ENCODE measurements around the gene KIF13A.

DNA sequence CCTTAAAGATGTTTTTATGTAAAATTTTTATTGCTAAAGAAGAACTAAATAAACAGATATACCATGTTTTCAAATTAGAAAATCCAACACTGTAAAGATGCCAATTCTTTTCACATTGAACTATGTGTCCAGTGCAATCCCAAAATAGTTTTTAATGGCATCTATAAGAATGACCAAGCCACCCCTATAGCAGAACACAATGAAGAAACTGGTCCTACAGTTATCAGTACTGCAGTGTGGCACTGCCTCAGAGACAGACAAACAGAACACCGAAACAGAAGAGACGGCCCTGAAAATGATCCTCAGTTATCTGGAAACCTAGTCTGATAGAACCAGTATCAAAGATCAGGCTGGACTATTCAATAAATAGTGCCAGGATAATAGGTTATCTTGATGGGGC is 41.9 kb downstream of the KIF13A start:
- no peak for TF ChIP-seq EZH2 (IDR thresholded peaks at IDR 0.05; ENCODE audit: borderline replicate concordance, low read depth, low read length, severe bottlenecking)
- no peak for TF ChIP-seq POLR2A (IDR thresholded peaks at IDR 0.05; ENCODE audit: low read depth, low read length)
- TF ChIP-seq CTCF (IDR thresholded peaks at IDR 0.05; ENCODE audit: extremely low read depth in 1 of 2, insufficient read depth in 1 of 2, low read depth in 1 of 2, low read length in 2 of 2), result no peak

All from endothelial cell of umbilical vein (primary cell).